BJ (cell line): ENCODE results near the gene EGR2. TPM values are rescaled to one million over a fixed set of nuclear protein-coding genes. Genes with fewer than 3 reads are reported as not detected.

Experiments used
- CTCF ChIA-PET: fragments of 350-600 bp; formaldehyde crosslinking; extraction: SDS; loops from one replicate; lab custom pipeline; 2021; ENCODE audit warnings: antibody characterized with exemption, inconsistent platforms; lab: Yijun Ruan, JAX
- POLR2A ChIA-PET: fragments of 300-600 bp; sonication (Branson Sonifier 250); formaldehyde crosslinking; extraction: SDS; loops from one replicate; lab custom pipeline; 2021; ENCODE audit warnings: antibody characterized with exemption; lab: Charles Lee
- DNase-seq: peaks from one replicate; pipeline ENCODE4 v3.0.0-alpha.2; 2011; ENCODE audit warnings: low read depth
- H3K27me3 ChIP-seq: 2 replicates; pipeline ENCODE4 v1.6.0; 2011; ENCODE audit warnings: low read length; ENCODE audit not compliant: control insufficient read depth, insufficient read depth
- H3K36me3 ChIP-seq: 2 replicates; pipeline ENCODE4 v1.5.1; 2011; ENCODE audit warnings: low read length; ENCODE audit not compliant: control insufficient read depth, insufficient read depth
- H3K4me3 ChIP-seq: 2 replicates; pipeline ENCODE4 v1.5.1; 2011; ENCODE audit warnings: low read depth, mild to moderate bottlenecking, control low read depth, low read length
- polyA plus RNA-seq: library from polyadenylated mRNA; depleted of rRNA; stranded (reverse); fragments of >200 nt; gene quantifications from 2 replicates; pipeline ENCODE4 v1.2.3, GENCODE V29; 2011
- TF ChIP-seq, protein P1 (sequence below): IDR thresholded peaks from 2 replicates; pipeline ENCODE4 v1.5.1; 2011; ENCODE audit warnings: low read depth, mild to moderate bottlenecking, control low read depth, inconsistent platforms, low read length, moderate library complexity; ENCODE audit not compliant: insufficient read depth

The EGR2 gene
- polyA plus RNA-seq, 1 experiment: 1.9 TPM

DNA sequence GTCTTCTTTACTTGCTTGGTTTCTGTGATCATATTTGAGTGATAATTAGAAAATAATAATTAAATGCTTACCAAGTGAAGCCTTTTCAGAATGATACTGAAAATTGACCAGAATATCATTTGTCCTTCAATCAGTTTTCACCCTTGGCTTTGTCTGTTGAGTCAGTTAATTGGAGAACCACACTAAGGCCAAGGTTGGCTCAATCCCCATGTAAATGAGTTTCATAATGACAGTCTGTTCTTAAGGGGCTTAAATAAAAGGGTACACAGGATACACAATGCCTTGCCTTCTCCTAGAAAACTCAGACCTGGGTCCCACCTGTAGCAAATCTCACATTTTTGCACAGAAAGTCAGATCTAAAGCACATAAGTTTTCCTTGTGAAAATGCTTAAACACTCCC is 31.3 kb upstream of the EGR2 start:
- DNase-seq: no peak
- peaks cover 4% of the 10 kb centered on the region for H3K27me3 ChIP-seq
- ChIA-PET POLR2A (no interaction called here), CTCF (no interaction called here)
- H3K4me3 ChIP-seq: no peak overlapping the region
- TF ChIP-seq, protein P1, sequence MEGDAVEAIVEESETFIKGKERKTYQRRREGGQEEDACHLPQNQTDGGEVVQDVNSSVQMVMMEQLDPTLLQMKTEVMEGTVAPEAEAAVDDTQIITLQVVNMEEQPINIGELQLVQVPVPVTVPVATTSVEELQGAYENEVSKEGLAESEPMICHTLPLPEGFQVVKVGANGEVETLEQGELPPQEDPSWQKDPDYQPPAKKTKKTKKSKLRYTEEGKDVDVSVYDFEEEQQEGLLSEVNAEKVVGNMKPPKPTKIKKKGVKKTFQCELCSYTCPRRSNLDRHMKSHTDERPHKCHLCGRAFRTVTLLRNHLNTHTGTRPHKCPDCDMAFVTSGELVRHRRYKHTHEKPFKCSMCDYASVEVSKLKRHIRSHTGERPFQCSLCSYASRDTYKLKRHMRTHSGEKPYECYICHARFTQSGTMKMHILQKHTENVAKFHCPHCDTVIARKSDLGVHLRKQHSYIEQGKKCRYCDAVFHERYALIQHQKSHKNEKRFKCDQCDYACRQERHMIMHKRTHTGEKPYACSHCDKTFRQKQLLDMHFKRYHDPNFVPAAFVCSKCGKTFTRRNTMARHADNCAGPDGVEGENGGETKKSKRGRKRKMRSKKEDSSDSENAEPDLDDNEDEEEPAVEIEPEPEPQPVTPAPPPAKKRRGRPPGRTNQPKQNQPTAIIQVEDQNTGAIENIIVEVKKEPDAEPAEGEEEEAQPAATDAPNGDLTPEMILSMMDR: no peak
- H3K36me3 ChIP-seq: no peaks in the 10 kb centered on the region

DNA sequence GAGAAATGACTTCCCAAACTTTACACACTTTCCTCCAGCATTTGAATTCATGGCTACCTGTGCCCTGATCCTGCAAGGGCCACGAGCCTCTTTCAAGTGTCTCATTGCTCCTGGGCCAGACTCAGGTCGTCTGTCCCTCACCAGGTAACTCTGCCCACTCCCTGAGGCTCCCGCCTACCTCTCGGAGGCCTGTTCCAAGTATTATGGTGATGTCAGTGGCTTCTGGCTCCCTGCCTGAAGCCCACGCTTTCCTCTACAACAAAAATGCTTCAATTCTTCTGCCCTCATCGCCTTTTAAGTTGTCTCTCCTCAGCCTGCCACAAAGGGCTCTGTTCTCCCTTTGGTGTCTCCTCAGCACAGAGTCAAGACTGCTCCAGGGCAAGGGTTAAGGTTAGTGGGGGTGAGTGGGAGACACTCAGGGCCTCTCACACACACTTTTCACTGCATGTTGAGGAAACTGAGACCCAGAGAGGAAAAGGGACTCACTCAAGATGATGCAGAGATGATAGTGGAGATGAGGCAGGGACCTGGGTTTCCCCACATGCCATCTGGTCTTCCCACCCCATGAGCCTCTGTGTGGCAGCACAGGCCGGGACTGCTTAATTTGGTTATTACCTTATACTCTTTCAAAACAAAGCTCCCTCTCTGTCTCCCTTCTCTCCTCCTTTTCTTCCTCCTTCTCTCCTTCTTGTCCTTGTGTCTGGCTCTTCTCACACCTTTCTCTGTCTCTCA is 28.3 kb upstream of the EGR2 start:
- peaks cover 2% of the 10 kb centered on the region; the same call in 1 of the 2 replicates for H3K27me3 ChIP-seq
- no peak overlapping the region for H3K4me3 ChIP-seq
- POLR2A ChIA-PET: no interaction called here
- no peaks in the 10 kb centered on the region for H3K36me3 ChIP-seq
- DNase-seq: no peak
- TF ChIP-seq, protein P1: no peak
- CTCF ChIA-PET: no interaction called here

DNA sequence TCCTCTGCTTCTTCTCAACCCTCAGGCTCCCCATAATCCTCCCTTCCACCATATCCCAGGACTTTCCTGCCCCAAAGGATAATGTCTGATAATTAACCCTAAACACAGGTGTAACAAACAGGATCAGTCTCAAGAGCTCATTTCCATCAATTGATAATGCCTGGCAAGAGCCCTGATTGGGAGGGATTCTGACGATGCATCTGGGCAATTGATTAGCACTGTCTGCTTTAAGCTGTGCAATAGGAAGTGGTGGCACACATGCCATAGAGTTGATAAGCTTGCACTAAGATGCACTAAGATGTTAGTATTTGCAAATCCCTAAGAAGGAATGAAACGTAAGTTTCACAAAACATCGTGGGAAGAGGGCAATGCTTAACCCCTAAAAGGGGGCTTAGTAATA is 27.4 kb upstream of the EGR2 start:
- Histone ChIP-seq H3K4me3 (no peak overlapping the region), H3K36me3 (no peaks in the 10 kb centered on the region), H3K27me3 (peaks cover 2% of the 10 kb centered on the region; the same call in 1 of the 2 replicates)
- POLR2A ChIA-PET: interaction anchor here (0.7 kb wide), 1 partner anchor 583 kb away, joined by 3 read pairs; no protein-coding TSS in a partner anchor
- no peak for DNase-seq
- CTCF ChIA-PET: no interaction called here
- TF ChIP-seq, protein P1: no peak

DNA sequence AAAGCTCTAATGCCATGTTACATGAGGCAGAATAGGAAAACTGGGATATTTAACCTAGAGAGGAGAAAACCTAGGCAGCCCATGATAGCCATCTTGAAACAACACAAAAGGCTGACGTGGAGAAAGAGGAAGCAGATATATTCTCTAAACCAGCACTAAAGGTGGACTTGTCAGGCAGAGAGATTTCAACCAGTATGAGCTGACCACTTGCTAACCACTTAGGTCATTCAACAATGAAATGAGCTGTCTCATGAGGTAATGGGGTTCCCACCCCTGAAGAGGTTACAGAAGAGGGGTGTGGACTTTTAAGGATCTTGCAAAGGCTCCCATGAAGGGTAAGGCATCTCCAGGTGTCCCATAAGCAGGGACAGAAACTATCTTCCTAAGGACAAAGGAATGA is 26.8 kb upstream of the EGR2 start:
- Histone ChIP-seq H3K27me3 (peaks cover 2% of the 10 kb centered on the region; the same call in 1 of the 2 replicates), H3K36me3 (no peaks in the 10 kb centered on the region), H3K4me3 (no peak overlapping the region)
- ChIA-PET POLR2A (no interaction called here), CTCF (no interaction called here)
- DNase-seq: no peak
- TF ChIP-seq, protein P1: no peak

DNA sequence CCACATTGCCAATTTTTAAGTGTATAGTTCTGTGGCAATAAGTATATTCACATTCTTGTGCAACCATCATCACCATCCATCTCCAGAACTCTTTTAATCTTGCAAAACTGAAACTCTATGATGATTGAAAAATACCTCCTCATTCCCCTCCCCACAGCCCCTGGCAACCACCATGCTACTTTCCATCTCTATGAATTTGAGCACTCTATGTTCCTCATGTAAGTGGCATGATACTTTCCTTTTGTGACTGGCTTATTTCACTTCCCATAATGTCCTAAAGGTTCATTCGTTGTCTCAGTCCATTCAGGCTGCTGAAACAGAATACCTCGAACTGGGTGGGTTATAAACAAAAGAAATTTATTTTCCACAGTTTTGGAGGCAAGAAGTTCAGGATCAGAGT is 23.4 kb upstream of the EGR2 start:
- peaks cover 2% of the 10 kb centered on the region; the same call in 1 of the 2 replicates for H3K27me3 ChIP-seq
- DNase-seq: no peak
- TF ChIP-seq, protein P1: no peak
- H3K36me3 ChIP-seq: no peaks in the 10 kb centered on the region
- CTCF ChIA-PET: no interaction called here
- H3K4me3 ChIP-seq: no peak overlapping the region
- POLR2A ChIA-PET: no interaction called here
